NCI-H460 (cell line): Measurements from ENCODE around the gene LGALS7. TPM values are rescaled to one million over a fixed set of nuclear protein-coding genes. Genes with fewer than 3 reads are reported as not detected.
"Not testable (repeated sequence)": the region's sequence is repeated elsewhere in the genome, so short reads cannot be mapped to it uniquely, and the experiment has no call there.

Experiments used
- DNase-seq: peaks from one replicate; pipeline ENCODE4 v3.0.0-alpha.2; 2016; ENCODE audit warnings: low read depth; ENCODE audit errors: extremely low read depth
- total RNA-seq: library from RNA; depleted of rRNA; stranded (reverse); fragments of >200 nt; shearing (Covaris generic); gene quantifications from 2 replicates; pipeline ENCODE4 v1.2.3, GENCODE V29; 2014

The LGALS7 gene
- total RNA-seq, 1 experiment from 2014 or later = not detected

GRCh38 chr19:38800577-38801347, 27.4 kb upstream of the LGALS7 start:
- DNase-seq = no peak

- DNase-seq = no peak
Observed at GRCh38 chr19:38799104-38799503, 25.8 kb upstream of the LGALS7 start.

GRCh38 chr19:38797781-38798180, 24.5 kb upstream of the LGALS7 start:
- DNase-seq = not testable (repeated sequence)

GRCh38 chr19:38796154-38796553, 22.8 kb upstream of the LGALS7 start:
- no peak for DNase-seq

- DNase-seq = no peak
Observed at GRCh38 chr19:38795549-38795948, 22.2 kb upstream of the LGALS7 start.

GRCh38 chr19:38793671-38794070, 20.4 kb upstream of the LGALS7 start:
- DNase-seq = no peak

- DNase-seq = no peak
Observed at GRCh38 chr19:38793177-38793576, 19.9 kb upstream of the LGALS7 start.

GRCh38 chr19:38792250-38793111, 19.2 kb upstream of the LGALS7 start:
- DNase-seq = no peak

GRCh38 chr19:38791451-38792064, 18.2 kb upstream of the LGALS7 start:
- not testable (repeated sequence) for DNase-seq

GRCh38 chr19:38790507-38791403, 17.4 kb upstream of the LGALS7 start:
- not testable (repeated sequence) for DNase-seq

GRCh38 chr19:38788478-38789243, 15.3 kb upstream of the LGALS7 start, which contains the start of gene LGALS7B:
LGALS7B (plus strand) TSS chr19:38789200; CDS start chr19:38789227, 27 bp downstream.
- no peak for DNase-seq

- no peak for DNase-seq
Observed at GRCh38 chr19:38786572-38787265, 13.4 kb upstream of the LGALS7 start.

- not testable (repeated sequence) for DNase-seq
Observed at GRCh38 chr19:38786061-38786460, 12.7 kb upstream of the LGALS7 start.

- no peak for DNase-seq
Observed at GRCh38 chr19:38785187-38785699, 11.9 kb upstream of the LGALS7 start.

GRCh38 chr19:38784224-38784623, 10.9 kb upstream of the LGALS7 start:
- DNase-seq = no peak

- DNase-seq = not testable (repeated sequence)
Observed at GRCh38 chr19:38782212-38782611, 8.9 kb upstream of the LGALS7 start.

- DNase-seq = no peak
Observed at GRCh38 chr19:38781058-38781457, 7.7 kb upstream of the LGALS7 start.

- DNase-seq = no peak
Observed at GRCh38 chr19:38780443-38780842, 7.1 kb upstream of the LGALS7 start.

GRCh38 chr19:38778733-38779132, 5.4 kb upstream of the LGALS7 start:
- no peak for DNase-seq
